NT2/D1 (cell line): Measurements from ENCODE around the gene CYP2A13.

ENCODE experiments used
- SUZ12 ChIP-seq: IDR thresholded peaks from 2 replicates; pipeline ENCODE4 v1.6.1; 2011; ENCODE audit not compliant: insufficient read length, insufficient read depth; ENCODE audit errors: extremely low read depth
- YY1 ChIP-seq: IDR thresholded peaks from 2 replicates; pipeline ENCODE4 v1.6.1; 2011; ENCODE audit not compliant: insufficient read length, insufficient read depth
- ZNF274 ChIP-seq: IDR thresholded peaks from 2 replicates; pipeline ENCODE4 v1.6.1; 2011; ENCODE audit warnings: mild to moderate bottlenecking, low read depth, low read length

GRCh38 chr19:41097302-41097701 lies 9.1 kb downstream of the CYP2A13 start:
- TF ChIP-seq YY1 = no peak
- no peak for TF ChIP-seq ZNF274
- no peak for TF ChIP-seq SUZ12
